ENCODE measurements around the gene GBA2. TPM values are rescaled to one million over a fixed set of nuclear protein-coding genes. Genes with fewer than 3 reads are reported as not detected.

GBA2 gene
- total RNA-seq, 2 experiments from 2014 or later, result 22.6 to 24.2 TPM

- no peaks in the 10 kb centered on the region for H3K27me3 Mint-ChIP-seq
- H3K4me3 Mint-ChIP-seq, result no peak overlapping the region
- H3K27ac Mint-ChIP-seq, result no peak overlapping the region
- no peak for DNase-seq
- peaks cover 33% of the 10 kb centered on the region for H3K4me1 Mint-ChIP-seq
- H3K9me3 Mint-ChIP-seq, result no peaks in the 10 kb centered on the region
- peaks cover 20% of the 10 kb centered on the region for H3K36me3 Mint-ChIP-seq
Measured at GRCh38 chr9:35755071-35755470, 6.0 kb upstream of the GBA2 start.

GRCh38 chr9:35754264-35754663 is 5.2 kb upstream of the GBA2 start, which contains the start of gene MSMP:
Gene MSMP, minus strand, starts transcription at chr9:35754276. Its CDS starts 147 bp downstream, at chr9:35754129.
- no peak for DNase-seq
- peaks cover 15% of the 10 kb centered on the region for H3K36me3 Mint-ChIP-seq
- no peaks in the 10 kb centered on the region for H3K27me3 Mint-ChIP-seq
- no peak within 1 kb of the TSS for H3K4me3 Mint-ChIP-seq
- peak within 1 kb of the TSS; percentile 12 for H3K27ac Mint-ChIP-seq
- H3K4me1 Mint-ChIP-seq, result peaks cover 29% of the 10 kb centered on the region
- H3K9me3 Mint-ChIP-seq, result no peaks in the 10 kb centered on the region

GRCh38 chr9:35753466-35753865 is 4.4 kb upstream of the GBA2 start:
- Mint-ChIP-seq H3K27ac (no peak overlapping the region), H3K36me3 (peaks cover 10% of the 10 kb centered on the region), H3K4me1 (peaks cover 21% of the 10 kb centered on the region), H3K9me3 (no peaks in the 10 kb centered on the region), H3K4me3 (no peak overlapping the region), H3K27me3 (no peaks in the 10 kb centered on the region)
- DNase-seq, result no peak

- DNase-seq, result no peak
- H3K4me3 Mint-ChIP-seq, result peak overlapping the region; percentile 92
- peak overlapping the region; percentile 87 for H3K27ac Mint-ChIP-seq
- H3K36me3 Mint-ChIP-seq, result peaks cover 17% of the 10 kb centered on the region
- H3K9me3 Mint-ChIP-seq, result no peaks in the 10 kb centered on the region
- H3K4me1 Mint-ChIP-seq, result peaks cover 30% of the 10 kb centered on the region
- no peaks in the 10 kb centered on the region for H3K27me3 Mint-ChIP-seq
Measured at GRCh38 chr9:35750256-35750531, 1.2 kb upstream of the GBA2 start.

GRCh38 chr9:35749515-35750255 is 657 bp upstream of the GBA2 start:
- DNase-seq, result peak; percentile 52
- Mint-ChIP-seq H3K27me3 (no peaks in the 10 kb centered on the region), H3K4me1 (peaks cover 30% of the 10 kb centered on the region), H3K4me3 (peak overlapping the region; percentile 92), H3K36me3 (peaks cover 17% of the 10 kb centered on the region), H3K27ac (peak overlapping the region; percentile 87), H3K9me3 (no peaks in the 10 kb centered on the region)

GRCh38 chr9:35748242-35748857 is 678 bp downstream of the GBA2 start:
- Mint-ChIP-seq H3K4me3 (peak overlapping the region; percentile 86), H3K27ac (peak overlapping the region; percentile 59), H3K4me1 (peaks cover 30% of the 10 kb centered on the region), H3K36me3 (peaks cover 17% of the 10 kb centered on the region), H3K9me3 (no peaks in the 10 kb centered on the region), H3K27me3 (no peaks in the 10 kb centered on the region)
- DNase-seq, result no peak

GRCh38 chr9:35746583-35746982 is 2.4 kb downstream of the GBA2 start:
- H3K4me3 Mint-ChIP-seq, result peak overlapping the region; percentile 86
- no peak overlapping the region for H3K27ac Mint-ChIP-seq
- H3K9me3 Mint-ChIP-seq, result no peaks in the 10 kb centered on the region
- no peak for DNase-seq
- no peaks in the 10 kb centered on the region for H3K27me3 Mint-ChIP-seq
- H3K4me1 Mint-ChIP-seq, result peaks cover 39% of the 10 kb centered on the region
- H3K36me3 Mint-ChIP-seq, result peaks cover 13% of the 10 kb centered on the region

GRCh38 chr9:35745569-35745968 is 3.5 kb downstream of the GBA2 start:
- Mint-ChIP-seq H3K27ac (no peak overlapping the region), H3K27me3 (no peaks in the 10 kb centered on the region), H3K4me3 (no peak overlapping the region), H3K36me3 (peaks cover 13% of the 10 kb centered on the region), H3K4me1 (peaks cover 40% of the 10 kb centered on the region), H3K9me3 (no peaks in the 10 kb centered on the region)
- DNase-seq, result no peak

GRCh38 chr9:35743880-35744518 is 5.0 kb downstream of the GBA2 start:
- no peak for DNase-seq
- Mint-ChIP-seq H3K27me3 (no peaks in the 10 kb centered on the region), H3K4me3 (no peak overlapping the region), H3K27ac (no peak overlapping the region), H3K9me3 (no peaks in the 10 kb centered on the region), H3K4me1 (peaks cover 35% of the 10 kb centered on the region), H3K36me3 (peaks cover 13% of the 10 kb centered on the region)

GRCh38 chr9:35743452-35743851 is 5.6 kb downstream of the GBA2 start:
- Mint-ChIP-seq H3K4me1 (peaks cover 35% of the 10 kb centered on the region), H3K4me3 (no peak overlapping the region), H3K9me3 (no peaks in the 10 kb centered on the region), H3K36me3 (peaks cover 18% of the 10 kb centered on the region), H3K27me3 (no peaks in the 10 kb centered on the region), H3K27ac (no peak overlapping the region)
- no peak for DNase-seq

- H3K36me3 Mint-ChIP-seq, result peaks cover 20% of the 10 kb centered on the region
Measured at GRCh38 chr9:35741740-35742139, 7.3 kb downstream of the GBA2 start.

GRCh38 chr9:35740243-35740642 is 8.8 kb downstream of the GBA2 start:
- peaks cover 14% of the 10 kb centered on the region for H3K36me3 Mint-ChIP-seq
- H3K27me3 Mint-ChIP-seq, result no peaks in the 10 kb centered on the region
- peaks cover 11% of the 10 kb centered on the region for H3K4me1 Mint-ChIP-seq
- H3K4me3 Mint-ChIP-seq, result no peak overlapping the region
- no peaks in the 10 kb centered on the region for H3K9me3 Mint-ChIP-seq
- no peak for DNase-seq
- H3K27ac Mint-ChIP-seq, result no peak overlapping the region

More at GRCh38 chr9:35741740-35742139, 7.3 kb downstream of the GBA2 start:
- Mint-ChIP-seq H3K9me3 (no peaks in the 10 kb centered on the region), H3K27ac (no peak overlapping the region), H3K27me3 (no peaks in the 10 kb centered on the region), H3K4me3 (no peak overlapping the region), H3K4me1 (peaks cover 23% of the 10 kb centered on the region)
- DNase-seq, result no peak

- Mint-ChIP-seq H3K9me3 (no peaks in the 10 kb centered on the region), H3K4me1 (peaks cover 15% of the 10 kb centered on the region), H3K27ac (no peak overlapping the region), H3K4me3 (no peak overlapping the region), H3K36me3 (peaks cover 14% of the 10 kb centered on the region), H3K27me3 (no peaks in the 10 kb centered on the region)
- no peak for DNase-seq
Measured at GRCh38 chr9:35738924-35739323, 10.1 kb downstream of the GBA2 start.

- Mint-ChIP-seq H3K4me3 (no peak overlapping the region), H3K36me3 (peaks cover 12% of the 10 kb centered on the region), H3K4me1 (peaks cover 19% of the 10 kb centered on the region), H3K27me3 (no peaks in the 10 kb centered on the region), H3K27ac (no peak overlapping the region), H3K9me3 (no peaks in the 10 kb centered on the region)
- no peak for DNase-seq
Measured at GRCh38 chr9:35738186-35738585, 10.8 kb downstream of the GBA2 start.

GRCh38 chr9:35737143-35737542 is 11.9 kb downstream of the GBA2 start:
- H3K27ac Mint-ChIP-seq, result no peak overlapping the region
- H3K4me3 Mint-ChIP-seq, result no peak overlapping the region
- H3K9me3 Mint-ChIP-seq, result no peaks in the 10 kb centered on the region
- H3K27me3 Mint-ChIP-seq, result no peaks in the 10 kb centered on the region
- H3K36me3 Mint-ChIP-seq, result peaks cover 12% of the 10 kb centered on the region
- H3K4me1 Mint-ChIP-seq, result peaks cover 18% of the 10 kb centered on the region
- DNase-seq, result no peak

All from activated naive CD8-positive, alpha-beta T cell treated with anti-CD3 and anti-CD28 coated beads for 36 hours (primary cell).